HG03064 (cell line): ENCODE data around the gene UGT1A9.
"Not testable (repeated sequence)": the region's sequence is repeated elsewhere in the genome, so short reads cannot be mapped to it uniquely, and the experiment has no call there.

Experiments
- ATAC-seq: cut with Tn5 transposase; IDR thresholded peaks from one replicate; pipeline ENCODE4 v1.9.1; 2021; ENCODE audit warnings: low read depth; ENCODE audit not compliant: unreplicated experiment

The UGT1A9 gene

GRCh38 chr2:233679196-233679595 is 7.5 kb downstream of the UGT1A9 start:
- ATAC-seq: no peak

GRCh38 chr2:233680361-233681045 is 8.8 kb downstream of the UGT1A9 start:
- no peak for ATAC-seq

- ATAC-seq: no peak
Observed at GRCh38 chr2:233681521-233682099, 9.9 kb downstream of the UGT1A9 start, which contains the start of gene UGT1A7. Gene UGT1A7, plus strand, starts transcription at chr2:233681901. Its CDS starts 37 bp downstream, at chr2:233681938.

GRCh38 chr2:233684640-233685039 is 12.9 kb downstream of the UGT1A9 start:
- no peak for ATAC-seq

GRCh38 chr2:233686928-233687327 is 15.2 kb downstream of the UGT1A9 start:
- no peak for ATAC-seq

- no peak for ATAC-seq
Observed at GRCh38 chr2:233688341-233688740, 16.6 kb downstream of the UGT1A9 start.

- ATAC-seq: no peak
Observed at GRCh38 chr2:233689031-233689430, 17.3 kb downstream of the UGT1A9 start.

- ATAC-seq: no peak
Observed at GRCh38 chr2:233689501-233689900, 17.8 kb downstream of the UGT1A9 start.

GRCh38 chr2:233690444-233690843 is 18.7 kb downstream of the UGT1A9 start:
- no peak for ATAC-seq

- ATAC-seq: no peak
Observed at GRCh38 chr2:233691443-233692433, 20.0 kb downstream of the UGT1A9 start.

GRCh38 chr2:233692648-233693047 is 20.9 kb downstream of the UGT1A9 start, which contains the start of gene UGT1A6:
Gene UGT1A6, plus strand, starts transcription at chr2:233692890. Its CDS starts 115 bp downstream, at chr2:233693005.
- no peak for ATAC-seq

- no peak for ATAC-seq
Observed at GRCh38 chr2:233693963-233694362, 22.3 kb downstream of the UGT1A9 start.

GRCh38 chr2:233698740-233699139 is 27.0 kb downstream of the UGT1A9 start:
- no peak for ATAC-seq

GRCh38 chr2:233699424-233700027 is 27.8 kb downstream of the UGT1A9 start:
- no peak for ATAC-seq

- no peak for ATAC-seq
Observed at GRCh38 chr2:233700028-233700635, 28.4 kb downstream of the UGT1A9 start.

GRCh38 chr2:233700842-233701241 is 29.1 kb downstream of the UGT1A9 start:
- not testable (repeated sequence) for ATAC-seq

GRCh38 chr2:233702238-233702637 is 30.5 kb downstream of the UGT1A9 start:
- ATAC-seq: no peak

GRCh38 chr2:233705911-233706506 is 34.3 kb downstream of the UGT1A9 start:
- ATAC-seq: no peak

GRCh38 chr2:233706720-233707119 is 35.0 kb downstream of the UGT1A9 start:
- ATAC-seq: no peak
